ENCODE data around the gene TRIOBP.

Gene TRIOBP

GRCh38 chr22:37731804-37732471 lies 35.1 kb downstream of the TRIOBP start:
- DNase-seq = no peak

DNA sequence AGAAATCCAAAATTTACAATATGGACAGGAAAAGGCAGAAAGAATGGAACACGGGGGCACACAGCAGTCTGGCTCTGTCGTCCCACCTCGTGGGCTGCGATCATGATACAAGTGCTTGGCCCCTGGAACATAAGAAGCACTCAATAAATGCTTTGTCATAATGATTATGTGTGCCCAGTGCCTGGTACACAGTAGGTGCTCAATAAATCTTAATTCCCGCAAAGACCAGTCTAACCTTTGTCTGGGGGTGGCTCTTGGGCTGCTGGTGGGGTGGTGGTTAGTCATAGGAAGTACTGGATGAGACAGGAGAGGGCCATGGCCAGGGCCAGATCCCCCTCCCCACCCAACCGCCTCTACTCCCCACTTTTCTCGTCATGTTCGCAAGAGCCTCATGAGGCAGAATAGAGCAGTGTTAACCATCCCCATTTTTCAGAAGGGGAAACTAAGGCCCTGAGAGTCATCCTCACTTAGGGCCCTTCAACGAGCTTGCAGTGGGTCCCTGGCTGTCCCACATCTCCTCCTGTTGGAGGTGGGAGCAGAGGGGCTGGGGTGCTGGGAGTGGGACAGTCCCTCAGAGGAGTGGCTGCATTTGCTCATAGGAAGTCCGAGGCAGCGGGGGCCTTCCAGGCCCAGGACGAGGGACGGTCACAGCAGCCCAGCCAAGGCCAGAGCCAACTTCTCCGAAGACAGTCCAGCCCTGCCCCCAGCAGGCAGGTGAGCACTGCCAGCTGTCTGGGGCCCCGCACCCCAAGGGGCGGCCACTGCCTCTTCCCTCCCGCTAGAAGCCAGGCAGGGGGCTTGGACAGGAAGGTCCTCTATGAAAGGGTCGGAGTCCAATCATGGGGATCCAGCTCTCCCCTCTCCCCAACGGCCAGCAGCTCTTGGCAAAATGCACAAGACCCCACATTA lies 36.1 kb downstream of the TRIOBP start:
- no peak for DNase-seq

- no peak for DNase-seq
These were observed 37.0 kb downstream of the TRIOBP start for GRCh38 chr22:37733625-37734401.

DNA sequence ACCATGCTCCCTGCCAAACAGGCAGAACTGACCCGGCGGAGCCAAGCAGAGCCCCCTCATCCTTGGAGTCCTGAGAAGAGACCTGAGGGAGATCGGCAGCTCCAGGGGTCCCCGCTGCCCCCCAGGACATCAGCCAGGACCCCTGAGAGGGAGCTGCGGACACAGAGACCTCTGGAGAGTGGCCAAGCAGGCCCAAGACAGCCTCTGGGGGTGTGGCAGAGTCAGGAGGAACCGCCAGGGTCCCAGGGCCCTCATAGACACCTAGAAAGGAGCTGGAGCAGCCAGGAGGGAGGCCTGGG lies 37.5 kb downstream of the TRIOBP start:
- no peak for DNase-seq

GRCh38 chr22:37734964-37735451 lies 38.2 kb downstream of the TRIOBP start:
- no peak for DNase-seq

- no peak for DNase-seq
These were observed 42.2 kb downstream of the TRIOBP start for GRCh38 chr22:37739035-37739434.

DNA sequence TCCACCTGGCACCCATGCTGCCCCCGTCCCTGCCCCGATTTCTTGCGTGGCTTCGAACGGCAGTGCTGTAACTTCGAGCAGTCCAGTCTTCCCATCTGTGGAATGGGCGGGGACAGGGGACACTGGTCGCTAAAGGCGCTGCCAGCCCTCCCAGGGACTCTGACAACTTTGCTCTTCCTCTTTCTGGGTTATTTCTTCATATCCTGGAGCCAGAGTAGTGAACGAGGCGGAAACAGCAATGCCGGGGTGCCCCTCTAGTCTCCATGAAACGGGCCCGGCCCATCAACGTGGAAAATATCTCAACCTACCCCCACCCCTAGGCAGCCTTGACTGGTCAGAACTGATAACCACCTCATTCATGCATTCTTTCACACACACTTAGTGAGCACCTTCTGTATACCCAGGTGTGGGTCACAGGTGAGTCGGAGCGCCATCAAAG lies 42.8 kb downstream of the TRIOBP start:
- peak; percentile 10 for DNase-seq

- no peak for DNase-seq
These were observed 43.8 kb downstream of the TRIOBP start for GRCh38 chr22:37740455-37741311.

- no peak for DNase-seq
These were observed 44.5 kb downstream of the TRIOBP start for GRCh38 chr22:37741312-37741795.

DNA sequence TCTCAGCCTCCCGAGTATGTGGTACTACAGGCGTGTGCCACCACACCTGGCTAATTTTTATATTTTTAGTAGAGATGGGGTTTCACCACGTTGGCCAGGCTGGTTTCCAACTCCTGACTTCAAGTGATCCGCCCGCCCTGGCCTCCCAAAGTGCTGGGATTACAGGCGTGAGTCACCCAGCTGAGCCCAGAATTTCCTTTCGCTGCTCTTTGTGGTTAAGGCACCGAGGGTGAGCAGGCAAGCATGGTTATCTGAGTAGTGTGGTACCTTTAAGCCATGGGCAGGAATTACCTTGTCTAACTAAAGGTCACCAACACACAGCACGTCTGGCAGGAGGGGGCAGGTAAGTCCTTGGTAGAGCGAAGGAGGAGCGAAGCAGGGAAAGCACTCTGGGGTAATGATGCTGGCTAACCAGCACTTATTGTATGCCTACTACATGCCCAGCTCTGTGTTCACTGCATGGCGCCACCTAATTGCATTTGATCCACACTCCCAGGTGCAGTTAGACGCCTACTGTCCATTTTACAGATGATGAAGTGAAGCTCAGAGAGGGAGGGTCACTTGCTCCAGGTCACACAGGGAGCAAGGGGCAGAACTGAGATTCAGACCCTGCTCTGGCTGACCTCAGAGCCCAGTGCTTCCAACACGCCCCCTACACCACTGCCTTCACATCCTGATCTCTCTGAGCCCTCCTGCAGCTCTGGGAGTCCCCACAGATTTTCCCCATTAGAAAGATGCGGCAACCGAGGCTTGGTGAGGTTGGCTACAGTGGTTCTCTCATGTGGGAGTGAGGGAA lies 45.7 kb downstream of the TRIOBP start:
- no peak for DNase-seq

DNA sequence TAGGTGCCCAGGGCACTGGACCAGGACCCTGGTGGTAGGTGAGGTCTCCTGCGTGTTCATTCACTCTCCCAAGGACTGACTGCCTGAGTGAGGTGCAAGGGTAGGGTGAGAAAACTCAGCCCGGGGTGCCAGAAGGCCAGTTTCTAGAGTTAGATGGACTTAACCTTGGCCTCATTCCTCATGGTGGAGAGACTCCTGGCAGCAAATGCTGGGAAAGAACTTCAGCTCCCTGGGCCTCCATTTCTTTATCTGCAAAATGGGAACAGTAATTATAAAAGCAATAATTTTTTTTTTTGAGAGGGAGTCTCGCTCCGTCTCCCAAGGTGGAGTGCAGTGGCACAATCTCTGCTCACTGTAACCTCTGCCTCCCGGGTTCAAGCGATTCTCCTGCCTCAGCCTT lies 47.7 kb downstream of the TRIOBP start:
- no peak for DNase-seq

GRCh38 chr22:37745548-37746365 lies 48.9 kb downstream of the TRIOBP start:
- peak; percentile 81 for DNase-seq

GRCh38 chr22:37746366-37747079 lies 49.7 kb downstream of the TRIOBP start:
- DNase-seq = no peak

- no peak for DNase-seq
These were observed 50.3 kb downstream of the TRIOBP start for GRCh38 chr22:37747080-37747714.

- DNase-seq = no peak
These were observed 50.9 kb downstream of the TRIOBP start for GRCh38 chr22:37747715-37748100.

GRCh38 chr22:37748659-37749058 lies 51.8 kb downstream of the TRIOBP start:
- DNase-seq = no peak

DNA sequence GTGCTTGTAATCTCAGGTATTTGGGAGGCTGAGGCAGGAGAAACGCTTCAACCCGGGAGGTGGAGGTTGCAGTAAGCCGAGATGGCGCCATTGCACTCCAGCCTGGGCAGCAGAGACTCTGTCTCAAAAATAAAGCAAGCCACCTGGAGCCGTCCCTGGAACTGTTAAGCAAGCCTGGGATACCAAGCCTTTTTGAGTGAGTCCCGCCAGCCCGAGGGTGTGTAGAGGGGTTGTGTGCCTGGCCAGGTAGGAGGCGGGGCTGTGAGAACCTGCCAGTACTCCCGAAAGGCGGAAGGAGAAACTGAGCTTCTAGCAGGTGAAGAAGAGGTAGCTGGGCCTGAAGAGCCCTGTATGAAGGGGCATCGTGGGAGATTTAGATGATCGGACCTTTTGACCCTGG lies 52.4 kb downstream of the TRIOBP start:
- DNase-seq = no peak

DNA sequence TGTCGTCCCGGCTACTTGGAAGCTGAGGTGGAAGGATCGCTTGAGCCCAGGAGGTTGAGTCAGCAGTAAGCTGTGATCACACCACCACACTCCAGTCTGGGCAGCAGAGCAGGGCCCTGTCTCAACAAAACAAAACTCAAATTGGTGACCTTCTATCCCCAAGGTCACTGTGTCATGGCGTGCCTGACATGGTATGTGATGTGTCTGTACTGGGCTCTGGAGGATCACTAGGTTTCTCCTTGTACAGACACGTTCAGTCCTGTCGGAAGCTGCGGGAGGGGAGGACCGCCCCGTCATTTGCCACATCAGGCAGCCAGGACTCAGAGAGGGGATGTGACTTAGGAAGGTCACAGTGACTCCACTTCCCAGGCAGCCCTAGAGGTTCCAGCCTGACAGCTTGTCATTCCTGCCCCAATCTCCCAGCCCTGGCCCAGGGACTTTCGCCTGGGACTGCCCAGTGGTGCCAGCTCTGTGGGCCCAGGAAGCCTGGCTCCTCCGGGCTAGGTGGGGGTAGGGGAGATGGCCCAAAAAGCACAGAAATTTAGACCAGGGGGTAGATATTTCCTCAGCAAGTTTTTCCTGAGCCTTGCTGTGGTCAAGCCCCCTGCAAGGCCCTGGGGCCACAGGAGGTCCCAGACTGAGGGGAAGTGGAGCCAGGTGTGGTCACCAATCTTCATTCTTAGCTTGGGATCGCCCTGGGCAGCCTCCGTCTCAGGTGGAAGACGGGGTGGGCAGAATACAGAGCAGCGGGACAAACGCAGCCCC lies 53.2 kb downstream of the TRIOBP start:
- DNase-seq = no peak
